MV-4-11 (cell line): ENCODE results near the gene NFE2L2.
"Not testable (repeated sequence)": the region's sequence is repeated elsewhere in the genome, so short reads cannot be mapped to it uniquely, and the experiment has no call there.

Experiments used
- DNase-seq: peaks from one replicate; lab custom pipeline; 2025; lab: John Stamatoyannopoulos, UW

NFE2L2 gene

DNA sequence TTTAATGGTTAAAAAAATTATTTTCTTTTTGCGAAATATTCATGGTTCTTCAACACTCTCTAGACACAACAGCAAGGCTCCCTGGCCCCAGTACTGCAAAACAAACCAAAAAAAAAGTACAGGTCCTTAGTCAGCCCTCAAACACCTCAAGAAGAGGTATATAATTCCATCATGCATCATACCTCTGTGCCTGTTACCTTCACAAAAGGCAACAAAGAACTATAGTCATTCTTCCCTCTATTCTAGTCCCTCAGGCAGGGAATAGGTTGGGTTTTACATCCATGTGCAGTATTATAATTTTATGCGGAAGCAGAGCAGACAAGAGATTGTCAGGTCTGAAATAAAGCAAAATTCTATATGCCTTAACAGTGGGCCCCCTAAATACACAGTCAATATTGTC lies 8.5 kb downstream of the NFE2L2 start:
- no peak for DNase-seq

DNA sequence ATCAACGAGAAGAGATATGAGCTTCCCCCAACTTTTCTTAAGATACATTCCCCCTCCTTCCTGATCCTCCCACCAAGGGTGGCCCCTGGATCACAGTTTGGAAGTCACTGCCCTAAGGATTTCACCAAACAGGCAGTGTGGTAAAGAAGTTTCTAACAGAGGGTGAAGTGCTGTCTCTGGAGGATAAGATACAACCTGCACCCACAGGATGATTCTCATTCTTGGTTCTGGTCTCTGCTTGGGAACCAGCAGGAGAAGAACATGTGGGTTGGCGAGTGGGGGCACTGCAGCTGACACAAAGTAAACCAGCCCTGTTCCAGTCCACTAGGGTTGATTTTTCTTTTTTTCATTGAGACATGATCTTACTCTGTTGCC lies 9.3 kb downstream of the NFE2L2 start:
- no peak for DNase-seq

DNA sequence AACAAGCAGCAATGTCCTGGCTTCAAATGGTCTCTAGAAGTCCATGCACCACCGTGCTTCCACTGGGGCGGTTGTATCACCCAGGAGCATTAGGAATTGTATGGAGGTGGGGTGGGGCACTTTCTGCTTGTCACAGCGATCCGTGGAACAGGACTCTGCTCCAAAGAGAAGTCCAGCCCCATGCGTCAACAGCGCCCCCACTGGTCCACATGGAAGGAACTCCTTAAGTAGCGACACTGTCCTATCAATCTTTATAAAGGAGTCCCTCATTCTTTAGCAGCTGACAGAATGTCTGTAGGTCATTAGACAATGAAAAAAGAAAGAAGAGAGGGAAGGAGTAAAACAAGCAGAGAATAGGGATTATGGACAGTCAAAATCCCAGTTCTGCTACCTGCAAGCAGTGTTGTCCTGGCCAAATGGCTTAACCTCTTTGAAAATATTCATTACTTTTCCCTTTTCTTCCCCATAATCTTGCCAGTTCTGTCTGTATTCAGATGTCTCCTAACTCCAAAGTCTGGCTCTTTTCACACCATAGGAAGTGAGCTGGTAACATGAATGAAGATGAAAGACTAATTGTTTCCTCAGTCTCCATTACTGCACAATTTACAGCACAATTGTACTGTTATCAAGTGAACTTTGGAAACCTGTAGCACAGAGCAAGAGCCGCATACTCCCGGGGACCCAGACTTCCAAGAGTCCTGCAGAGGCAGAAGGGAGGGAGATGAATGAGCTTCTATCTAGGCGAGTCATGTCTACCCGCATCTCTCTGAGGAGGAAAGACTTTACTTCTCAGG lies 9.9 kb downstream of the NFE2L2 start:
- no peak for DNase-seq

DNA sequence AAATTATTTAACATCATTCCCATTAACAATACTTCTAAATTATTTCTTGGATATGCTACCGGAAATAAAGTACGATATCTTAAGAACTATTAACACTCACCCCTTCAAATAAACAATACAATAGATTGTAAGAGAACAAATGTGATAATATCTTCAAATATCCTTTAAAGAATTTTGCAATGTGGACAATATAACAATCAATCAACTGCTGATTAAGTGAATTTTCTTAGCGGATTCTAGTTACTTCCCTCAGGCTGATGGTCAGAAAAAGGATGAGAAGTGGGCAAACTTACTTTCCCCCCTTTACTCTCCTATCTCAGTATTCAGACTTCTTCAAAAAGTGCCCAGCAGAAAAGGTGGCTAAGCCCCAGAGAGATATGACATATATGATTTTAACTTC lies 10.8 kb downstream of the NFE2L2 start:
- no peak for DNase-seq

DNA sequence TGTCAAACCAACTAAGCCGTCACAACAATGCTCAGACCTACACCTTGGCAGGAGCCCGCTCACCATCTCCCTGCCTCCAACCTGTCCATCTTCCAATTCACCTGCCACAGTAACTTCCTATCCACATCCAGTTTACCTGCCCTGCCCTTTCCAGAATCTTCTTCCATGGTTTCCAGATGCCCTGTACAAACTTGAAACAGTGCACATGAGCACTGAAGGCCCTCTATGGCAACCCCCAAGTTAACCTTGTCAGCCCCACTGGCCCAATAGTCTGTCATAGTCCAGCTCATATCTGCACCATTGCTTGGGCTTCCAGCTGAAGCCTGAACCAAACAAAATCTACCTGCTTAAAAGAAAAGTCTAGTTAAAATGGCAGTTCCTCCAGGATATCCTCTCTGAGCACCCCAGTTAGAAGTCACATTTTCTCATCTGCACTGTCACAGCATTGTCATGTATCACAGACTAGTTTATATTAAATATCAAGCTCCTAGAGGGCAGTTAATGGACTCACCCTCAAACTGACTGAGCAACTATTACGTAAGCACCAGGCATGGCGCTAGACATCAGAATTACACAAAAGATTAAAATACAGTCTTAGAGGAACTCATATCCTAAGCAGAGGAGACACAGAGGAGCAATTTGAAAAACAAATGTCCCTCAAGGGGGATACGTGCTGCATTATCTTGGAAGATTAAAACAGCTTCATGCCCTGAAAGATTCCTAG lies 11.6 kb downstream of the NFE2L2 start:
- DNase-seq, result peak; percentile 56

DNA sequence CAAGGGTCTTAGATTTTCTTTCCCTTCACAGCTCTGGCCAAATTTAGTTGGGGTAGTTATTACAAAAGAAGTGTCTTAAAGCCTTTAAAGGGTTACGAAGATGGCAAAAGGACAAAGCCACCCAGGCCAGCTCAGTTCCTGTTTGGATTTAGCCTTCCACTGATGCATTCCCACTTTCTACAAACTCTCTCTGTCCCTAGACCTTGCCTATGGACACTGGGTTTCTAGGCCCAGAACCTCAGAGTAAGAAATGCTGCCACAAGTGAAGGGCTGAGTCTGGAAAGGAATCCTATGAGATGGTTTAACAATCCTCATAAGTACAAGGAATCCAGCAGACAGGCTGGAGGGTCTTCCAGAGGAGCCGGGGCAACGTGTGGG lies 13.4 kb downstream of the NFE2L2 start:
- peak; percentile 14 for DNase-seq

DNA sequence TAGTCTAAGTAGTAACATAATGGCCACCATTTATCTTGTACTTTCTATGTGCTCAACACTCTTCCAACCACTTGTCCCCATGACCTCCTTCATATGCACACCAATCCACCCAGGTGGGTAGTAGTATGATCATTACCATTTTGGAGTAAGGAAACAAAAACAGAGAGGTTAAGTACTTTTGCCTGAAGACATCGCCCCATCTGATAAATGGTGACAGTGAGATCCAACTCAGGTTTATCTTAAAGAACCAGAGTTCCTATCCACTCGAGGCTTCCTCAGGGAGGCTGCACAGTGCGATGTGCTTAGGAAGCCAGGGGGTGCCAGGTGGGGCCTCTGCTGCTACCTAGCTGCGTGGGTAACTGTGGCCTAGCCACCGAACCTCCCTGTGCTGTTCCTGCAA lies 14.1 kb downstream of the NFE2L2 start:
- DNase-seq, result no peak

DNA sequence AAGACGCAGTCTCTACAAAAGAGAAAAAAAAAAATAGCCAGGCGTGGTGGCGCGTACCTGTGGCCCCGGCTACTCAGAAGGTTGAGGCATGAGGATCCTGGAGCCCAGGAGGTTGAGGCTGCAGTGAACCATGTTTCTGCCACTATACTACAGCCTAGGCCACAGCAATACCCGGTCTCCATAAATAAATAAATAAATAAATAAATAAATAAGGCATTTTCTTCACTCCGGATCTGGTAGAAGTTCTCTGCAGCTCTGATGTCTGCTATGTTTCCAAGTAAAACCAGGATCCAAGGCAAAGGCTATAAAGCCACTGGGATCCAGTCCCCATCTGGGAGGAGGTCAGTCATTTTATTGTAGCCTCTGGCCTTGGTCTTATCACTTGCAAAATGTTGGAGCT lies 15.5 kb downstream of the NFE2L2 start:
- no peak for DNase-seq

DNA sequence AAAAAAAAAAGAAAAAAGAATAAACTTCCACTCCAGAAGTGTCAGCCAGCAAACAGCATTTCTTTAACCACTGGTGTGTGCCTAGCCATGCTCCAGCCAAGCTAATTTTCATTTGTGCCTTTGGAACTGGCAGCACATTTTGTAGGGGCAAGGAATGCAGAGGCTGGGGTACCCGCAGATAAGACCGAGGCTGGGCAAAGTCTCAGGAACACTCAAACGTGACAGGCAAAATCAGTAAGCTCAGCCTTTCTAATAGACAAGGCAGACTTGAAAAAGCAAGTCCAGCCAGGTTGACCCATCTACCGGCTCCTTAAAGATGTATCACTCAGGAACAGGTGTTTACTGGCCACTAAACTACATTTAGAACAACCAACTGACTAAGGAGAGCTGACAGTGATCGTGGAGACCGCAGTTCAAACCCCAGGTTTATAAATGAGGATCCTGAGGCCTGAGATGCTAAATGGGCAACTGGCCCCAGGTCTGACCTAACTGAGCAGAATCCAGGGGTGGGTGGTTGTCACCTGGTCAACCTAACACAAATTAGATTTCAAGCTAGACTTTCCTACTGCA lies 16.7 kb downstream of the NFE2L2 start:
- no peak for DNase-seq

DNA sequence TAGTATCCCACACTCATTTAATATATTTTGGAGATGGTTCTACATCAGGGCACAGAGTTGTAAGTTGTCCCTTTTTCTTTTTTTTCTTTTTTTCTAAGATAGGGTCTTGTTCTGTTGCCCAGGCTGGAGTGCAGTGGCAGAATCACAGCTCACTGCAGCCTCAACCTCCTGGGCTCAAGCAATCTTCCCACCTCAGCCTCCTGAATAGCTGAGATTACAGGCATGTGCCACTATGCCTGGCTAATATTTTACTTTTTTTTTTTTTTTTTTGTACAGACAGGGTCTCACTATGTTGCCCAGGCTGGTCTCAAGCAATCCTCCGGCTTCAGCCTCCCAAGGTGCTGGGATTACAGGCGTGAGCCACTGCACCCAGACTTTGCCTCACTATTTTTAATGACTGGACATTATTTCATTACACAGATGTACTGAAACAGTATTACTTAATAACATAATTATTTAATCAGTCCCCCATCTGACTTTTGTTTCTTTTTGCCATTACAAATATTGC lies 17.9 kb downstream of the NFE2L2 start:
- DNase-seq, result not testable (repeated sequence)

DNA sequence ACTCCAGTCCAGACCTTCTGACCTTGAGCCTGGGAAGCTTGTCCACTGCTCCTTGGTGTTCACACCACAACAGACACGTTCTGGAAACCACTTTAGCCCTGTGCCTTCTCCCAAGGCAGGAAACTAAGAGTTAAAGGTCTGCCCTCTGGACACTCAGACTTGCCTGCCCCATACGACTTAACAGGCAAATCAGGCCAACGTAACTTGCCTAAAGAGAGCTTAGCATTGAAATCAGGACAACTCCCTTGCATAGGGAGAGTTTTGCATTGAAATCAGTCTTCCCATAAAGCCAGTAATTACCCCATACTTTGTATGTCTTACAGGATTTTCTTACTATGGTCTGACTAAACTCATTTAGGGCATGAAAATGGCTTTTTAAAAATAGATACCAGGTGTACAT lies 18.5 kb downstream of the NFE2L2 start:
- DNase-seq, result no peak

DNA sequence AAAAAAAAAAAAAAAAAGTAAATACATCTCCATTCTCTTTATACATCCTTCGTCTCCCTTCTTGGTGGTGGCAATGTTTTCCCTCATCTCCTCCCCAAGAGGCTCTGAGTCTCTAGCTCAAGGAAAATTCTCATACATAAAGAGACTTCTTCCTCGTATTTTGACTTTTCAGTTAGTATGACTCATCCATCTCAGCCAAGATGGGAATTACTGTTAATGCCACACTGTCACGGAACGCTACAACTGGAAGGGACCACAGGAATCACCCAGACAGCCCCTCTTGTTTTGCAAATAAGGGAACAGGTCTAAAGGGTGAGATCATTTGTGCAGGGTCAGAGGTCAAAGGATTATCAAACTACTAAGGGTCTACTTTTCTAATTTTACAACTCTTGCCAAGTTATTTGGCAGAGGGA lies 19.5 kb downstream of the NFE2L2 start:
- peak; percentile 90 for DNase-seq

DNA sequence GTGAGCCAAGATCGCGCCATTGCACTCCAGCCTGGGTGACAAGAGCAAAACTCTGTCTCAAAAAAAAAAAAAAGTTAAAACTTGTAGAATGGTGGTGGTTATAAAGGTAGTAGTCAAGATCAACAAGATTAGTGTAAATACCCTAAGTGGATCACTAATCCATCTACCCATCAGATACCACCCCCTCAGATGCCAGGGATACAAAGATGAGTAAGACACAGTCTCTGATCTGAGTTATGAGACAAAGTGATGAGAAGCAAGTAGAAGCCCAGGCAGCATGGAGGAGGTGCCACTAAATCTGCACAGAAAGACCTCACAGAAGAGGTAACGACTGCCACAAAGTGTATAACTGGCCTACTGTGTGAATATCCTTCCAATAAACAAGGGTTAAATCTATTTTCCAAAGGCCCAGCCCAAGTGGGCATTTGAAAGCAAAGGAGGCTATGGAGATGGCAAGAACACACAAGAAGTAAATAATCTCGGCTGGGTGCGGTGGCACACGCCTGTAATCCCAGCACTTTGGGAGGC lies 20.2 kb downstream of the NFE2L2 start:
- DNase-seq, result no peak

DNA sequence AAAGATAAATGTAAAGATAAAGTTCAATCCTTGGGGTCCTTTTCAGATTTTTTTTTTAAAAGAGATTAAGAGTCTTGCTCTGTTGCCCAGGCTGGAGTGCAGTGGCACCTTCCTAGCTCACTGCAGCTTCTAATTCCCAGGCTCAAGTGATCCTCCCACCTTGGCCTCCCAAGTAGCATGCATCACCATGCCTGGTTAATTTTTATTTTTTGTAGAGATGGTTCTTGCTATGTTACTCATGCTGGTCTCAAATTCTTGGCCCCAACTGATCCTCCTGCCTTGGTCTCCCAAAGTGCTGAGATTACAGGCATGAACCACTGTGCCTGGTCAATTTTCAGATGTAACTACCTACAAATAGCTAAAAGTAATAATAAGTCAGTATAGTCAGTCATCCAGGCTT lies 21.1 kb downstream of the NFE2L2 start:
- DNase-seq, result no peak

DNA sequence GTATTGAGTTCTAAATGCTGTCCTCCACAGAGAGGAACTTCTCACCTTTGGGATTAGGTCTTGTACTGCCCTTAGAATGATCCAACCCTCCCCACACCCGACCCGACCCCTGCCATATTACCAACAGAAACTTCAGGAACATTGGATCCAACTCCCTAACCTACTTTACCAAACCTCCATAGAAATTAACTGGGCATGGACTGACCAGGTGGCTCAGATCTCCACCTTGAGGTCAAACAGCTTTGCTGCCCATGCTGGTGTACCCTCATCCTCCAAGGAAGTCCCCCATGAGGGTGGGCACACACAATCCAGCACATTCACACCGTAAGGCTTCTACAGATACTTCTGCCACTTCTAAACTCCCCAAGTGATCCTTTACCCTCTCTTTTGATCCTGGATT lies 21.5 kb downstream of the NFE2L2 start:
- no peak for DNase-seq

DNA sequence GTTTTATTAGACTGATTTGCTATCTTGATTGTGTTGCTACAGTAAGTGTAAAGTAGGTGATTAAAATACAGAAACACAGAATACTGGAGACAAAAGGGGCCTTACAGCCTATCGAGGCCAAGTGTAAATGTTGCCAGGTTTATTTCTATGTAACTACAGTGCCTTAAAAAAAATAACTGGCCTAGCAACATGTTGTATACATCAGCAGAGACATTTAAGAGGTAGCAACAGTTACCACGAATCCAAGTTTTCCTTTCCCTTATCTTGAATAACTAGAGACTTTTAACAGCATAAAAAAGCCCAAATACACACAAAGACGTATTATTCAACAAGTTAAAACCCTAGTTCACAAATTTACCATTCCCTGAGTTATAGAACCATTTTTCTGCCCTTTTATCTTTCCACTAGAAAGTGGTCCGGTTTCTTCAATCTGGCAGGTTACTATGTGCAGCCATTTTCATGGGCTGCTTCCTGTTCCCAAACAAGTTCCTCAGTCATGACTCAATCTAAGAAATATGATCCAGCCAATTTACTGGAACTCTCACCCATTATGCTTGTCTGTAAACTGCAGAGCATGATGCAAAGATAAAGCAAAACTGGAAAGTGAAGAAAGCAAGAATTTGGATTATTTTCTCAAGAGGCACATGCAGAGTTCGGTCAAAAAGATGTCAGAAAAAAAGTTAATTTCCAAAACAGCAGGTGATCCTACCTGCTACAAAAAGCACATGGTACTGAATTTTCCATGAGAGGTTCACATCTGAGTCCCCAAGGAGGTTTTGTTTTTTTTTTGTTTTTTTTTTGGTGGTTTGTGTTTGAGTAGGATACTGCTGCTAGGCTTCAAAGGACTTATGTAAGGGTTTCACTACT lies 22.2 kb downstream of the NFE2L2 start:
- DNase-seq, result peak; percentile 33

DNA sequence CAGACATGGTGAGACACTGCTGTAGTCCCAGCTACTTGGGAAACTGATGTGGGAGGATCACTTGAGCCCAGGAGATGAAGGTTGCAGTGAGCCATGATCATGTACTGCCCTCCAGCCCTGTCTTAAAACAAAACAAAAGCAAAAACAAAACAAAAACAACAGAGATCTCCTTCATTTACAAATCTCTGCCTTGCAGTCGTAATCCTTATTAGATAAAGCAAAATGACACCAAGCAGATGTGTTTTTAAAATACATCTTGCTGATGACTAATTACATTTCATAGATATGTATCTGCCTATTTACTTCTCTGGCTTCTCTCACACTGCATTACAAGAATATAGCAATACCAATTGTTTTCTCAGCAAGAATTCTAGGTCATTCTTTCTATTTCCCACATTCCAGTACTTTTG lies 22.8 kb downstream of the NFE2L2 start:
- DNase-seq, result no peak

DNA sequence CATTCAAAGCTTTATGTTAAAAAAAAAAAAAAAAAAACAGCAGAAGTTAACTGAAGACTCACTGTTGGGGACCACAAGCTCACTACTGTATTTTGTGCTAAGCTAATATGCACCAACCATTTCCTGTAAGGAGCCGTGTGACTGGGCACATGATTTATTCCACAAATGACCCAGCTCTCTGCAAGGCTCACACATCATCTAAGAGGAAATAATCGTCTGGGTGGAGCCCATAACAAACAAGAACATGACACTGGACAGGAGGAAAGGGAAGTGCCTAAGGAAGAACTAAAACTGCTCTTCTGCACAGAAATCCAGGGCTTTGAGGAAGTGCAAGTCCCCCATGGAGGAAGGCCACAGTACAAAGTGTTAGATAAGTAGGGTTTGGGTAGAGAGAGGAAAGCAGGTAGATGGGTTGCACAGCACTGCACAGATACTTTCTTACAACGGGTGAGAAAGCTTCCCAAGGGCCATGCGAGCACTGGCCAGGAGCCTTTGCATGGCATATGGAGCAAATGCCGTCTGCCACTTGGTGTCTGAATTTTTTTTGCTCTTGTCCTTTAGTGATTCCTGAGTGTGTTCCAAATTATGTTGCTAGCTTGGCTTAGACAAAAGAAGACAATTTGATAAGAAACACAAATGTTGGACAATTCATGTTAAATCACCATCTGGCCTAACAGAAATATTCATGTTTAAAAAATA lies 24.4 kb downstream of the NFE2L2 start:
- peak; percentile 99 for DNase-seq

DNA sequence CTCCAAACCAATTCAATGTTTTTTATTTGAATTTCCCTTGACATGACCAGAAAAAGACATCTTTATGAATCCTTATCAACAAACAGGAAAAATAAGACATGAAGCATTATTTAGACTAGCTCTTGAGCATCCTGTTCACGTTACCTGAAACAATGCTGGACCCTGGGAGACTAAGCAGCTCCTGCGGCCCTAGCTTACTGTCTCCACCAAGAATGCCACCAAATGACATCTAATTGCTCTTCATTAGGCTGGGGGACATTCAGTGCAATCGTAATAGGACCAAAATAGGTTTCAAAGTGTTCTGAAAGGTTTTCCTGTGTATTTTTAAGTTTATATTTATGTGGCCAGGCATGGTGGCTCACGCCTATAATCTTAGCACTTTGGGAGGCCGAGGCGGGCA lies 25.5 kb downstream of the NFE2L2 start:
- no peak for DNase-seq

DNA sequence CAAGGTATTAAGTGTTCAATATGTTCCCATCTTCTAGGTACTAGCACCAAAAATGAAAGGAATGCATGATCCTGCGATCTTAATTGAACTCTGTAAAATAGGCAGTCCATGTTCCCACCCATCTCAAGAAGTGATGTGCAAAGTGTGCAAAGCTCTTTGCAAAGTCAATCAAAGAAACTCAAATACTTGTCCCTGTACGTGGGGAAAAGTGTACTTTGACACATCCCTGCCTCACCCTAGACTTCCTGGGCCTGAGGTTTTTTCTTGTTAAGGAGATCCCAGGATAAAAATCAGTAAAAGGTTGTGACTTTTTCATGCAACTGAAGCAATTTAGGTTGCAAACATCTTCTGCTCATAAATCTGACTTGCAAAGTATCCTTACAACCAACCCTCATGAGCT lies 26.6 kb downstream of the NFE2L2 start:
- DNase-seq, result no peak

DNA sequence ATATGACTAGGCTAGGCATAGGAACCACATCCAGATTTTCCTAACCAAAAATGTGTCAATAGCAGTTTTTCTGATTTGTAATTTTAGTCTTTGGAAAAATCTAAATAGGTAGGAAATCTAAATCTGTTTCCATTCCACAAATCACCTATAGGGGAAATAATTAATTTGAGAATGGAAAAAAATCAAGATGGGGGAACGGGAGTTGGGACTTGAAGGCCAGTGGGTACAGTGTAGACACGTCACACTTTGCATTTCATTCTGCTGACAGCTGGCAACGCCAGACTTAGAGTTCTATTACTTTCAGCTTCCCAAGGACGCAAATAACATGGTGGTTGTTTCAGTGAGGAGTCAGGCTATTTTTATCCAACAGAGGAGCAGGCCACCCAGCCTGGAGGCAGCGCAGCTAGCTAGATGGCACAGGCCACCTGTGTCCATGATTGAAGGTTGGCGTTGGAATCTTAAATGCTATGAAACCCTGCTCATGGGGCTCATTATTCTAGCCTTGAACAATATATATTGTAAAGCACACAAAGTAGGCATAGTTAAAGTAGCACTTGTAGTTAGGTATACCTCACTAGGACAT lies 28.6 kb downstream of the NFE2L2 start:
- no peak for DNase-seq
